Measurements from ENCODE around the gene HBS1L. TPM values are rescaled to one million over a fixed set of nuclear protein-coding genes. Genes with fewer than 3 reads are reported as not detected.

Gene HBS1L
- total RNA-seq, 1 donor from 2014 or later, result 94.4 TPM

Other genes starting within 250 kb of the HBS1L start
- gene ALDH8A1, start 104.7 kb downstream of the HBS1L start, total RNA-seq, result 1.2 and 1.7 TPM in 2 replicates
- gene MYB, start 126.5 kb upstream of the HBS1L start, total RNA-seq, result 44.1 and 44.2 TPM in 2 replicates

Data from activated CD4-positive, alpha-beta T cell treated with anti-CD3 and anti-CD28 coated beads, Interleukin-2, amount 10 ng/mL, durations not matched to agents 24 days and 14 days (primary cell).